ENCODE measurements around the gene MYO1B. TPM values are rescaled to one million over a fixed set of nuclear protein-coding genes. Genes with fewer than 3 reads are reported as not detected.

The MYO1B gene
- total RNA-seq, 2 donors from 2014 or later = 2.4 to 28.5 TPM

- H3K27ac Mint-ChIP-seq = no peak overlapping the region
- H3K4me3 Mint-ChIP-seq = no peak overlapping the region
- no peaks in the 10 kb centered on the region for H3K9me3 Mint-ChIP-seq
- H3K36me3 Mint-ChIP-seq (ENCODE audit: low read depth) = no peaks in the 10 kb centered on the region
- peaks cover 7% of the 10 kb centered on the region for H3K27me3 Mint-ChIP-seq
- peaks cover 4% of the 10 kb centered on the region for H3K4me1 Mint-ChIP-seq
- no peak for ATAC-seq (replicated peaks)
These were observed 157.9 kb downstream of the MYO1B start for GRCh38 chr2:191402966-191403565.

- no peak overlapping the region for H3K27ac Mint-ChIP-seq
- no peaks in the 10 kb centered on the region for H3K9me3 Mint-ChIP-seq
- H3K27me3 Mint-ChIP-seq = peaks cover 7% of the 10 kb centered on the region
- peaks cover 4% of the 10 kb centered on the region for H3K4me1 Mint-ChIP-seq
- no peaks in the 10 kb centered on the region for H3K36me3 Mint-ChIP-seq (ENCODE audit: low read depth)
- no peak for ATAC-seq (replicated peaks)
- H3K4me3 Mint-ChIP-seq = no peak overlapping the region
These were observed 159.4 kb downstream of the MYO1B start for GRCh38 chr2:191404568-191404991.

- H3K4me1 Mint-ChIP-seq = peaks cover 4% of the 10 kb centered on the region
- no peak for ATAC-seq (replicated peaks)
- H3K27ac Mint-ChIP-seq = no peak overlapping the region
- no peaks in the 10 kb centered on the region for H3K36me3 Mint-ChIP-seq (ENCODE audit: low read depth)
- no peaks in the 10 kb centered on the region for H3K9me3 Mint-ChIP-seq
- H3K27me3 Mint-ChIP-seq = peaks cover 7% of the 10 kb centered on the region
- H3K4me3 Mint-ChIP-seq = no peak overlapping the region
These were observed 160.3 kb downstream of the MYO1B start for GRCh38 chr2:191405546-191405945.

- no peak overlapping the region for H3K4me3 Mint-ChIP-seq
- no peak overlapping the region for H3K27ac Mint-ChIP-seq
- no peaks in the 10 kb centered on the region for H3K36me3 Mint-ChIP-seq (ENCODE audit: low read depth)
- no peaks in the 10 kb centered on the region for H3K4me1 Mint-ChIP-seq
- no peaks in the 10 kb centered on the region for H3K27me3 Mint-ChIP-seq
- no peaks in the 10 kb centered on the region for H3K9me3 Mint-ChIP-seq
- no peak for ATAC-seq (replicated peaks)
These were observed 165.6 kb downstream of the MYO1B start for GRCh38 chr2:191410646-191411436.

- H3K4me1 Mint-ChIP-seq = no peaks in the 10 kb centered on the region
- ATAC-seq (replicated peaks) = no peak
- H3K36me3 Mint-ChIP-seq (ENCODE audit: low read depth) = no peaks in the 10 kb centered on the region
- H3K27ac Mint-ChIP-seq = no peak overlapping the region
- H3K27me3 Mint-ChIP-seq = peaks cover 3% of the 10 kb centered on the region
- no peaks in the 10 kb centered on the region for H3K9me3 Mint-ChIP-seq
- no peak overlapping the region for H3K4me3 Mint-ChIP-seq
These were observed 166.3 kb downstream of the MYO1B start for GRCh38 chr2:191411472-191411871.

GRCh38 chr2:191412353-191412752 lies 167.1 kb downstream of the MYO1B start:
- ATAC-seq (replicated peaks) = no peak
- Mint-ChIP-seq H3K27me3 (peaks cover 8% of the 10 kb centered on the region), H3K4me1 (no peaks in the 10 kb centered on the region), H3K4me3 (no peak overlapping the region), H3K27ac (no peak overlapping the region), H3K36me3 (ENCODE audit: low read depth) (no peaks in the 10 kb centered on the region), H3K9me3 (no peaks in the 10 kb centered on the region)

GRCh38 chr2:191415101-191415500 lies 169.9 kb downstream of the MYO1B start:
- no peak overlapping the region for H3K4me3 Mint-ChIP-seq
- H3K36me3 Mint-ChIP-seq (ENCODE audit: low read depth) = no peaks in the 10 kb centered on the region
- no peaks in the 10 kb centered on the region for H3K9me3 Mint-ChIP-seq
- no peak overlapping the region for H3K27ac Mint-ChIP-seq
- peaks cover 8% of the 10 kb centered on the region for H3K27me3 Mint-ChIP-seq
- no peak for ATAC-seq (replicated peaks)
- H3K4me1 Mint-ChIP-seq = no peaks in the 10 kb centered on the region

- H3K36me3 Mint-ChIP-seq (ENCODE audit: low read depth) = no peaks in the 10 kb centered on the region
- H3K27ac Mint-ChIP-seq = no peak overlapping the region
- no peak overlapping the region for H3K4me3 Mint-ChIP-seq
- H3K9me3 Mint-ChIP-seq = no peaks in the 10 kb centered on the region
- no peak for ATAC-seq (replicated peaks)
- peaks cover 8% of the 10 kb centered on the region for H3K27me3 Mint-ChIP-seq
- no peaks in the 10 kb centered on the region for H3K4me1 Mint-ChIP-seq
These were observed 170.7 kb downstream of the MYO1B start for GRCh38 chr2:191415858-191416257.

- no peak overlapping the region for H3K4me3 Mint-ChIP-seq
- peaks cover 8% of the 10 kb centered on the region for H3K27me3 Mint-ChIP-seq
- no peaks in the 10 kb centered on the region for H3K9me3 Mint-ChIP-seq
- H3K4me1 Mint-ChIP-seq = no peaks in the 10 kb centered on the region
- H3K27ac Mint-ChIP-seq = no peak overlapping the region
- no peak for ATAC-seq (replicated peaks)
- H3K36me3 Mint-ChIP-seq (ENCODE audit: low read depth) = no peaks in the 10 kb centered on the region
These were observed 172.5 kb downstream of the MYO1B start for GRCh38 chr2:191417746-191418145.

- Mint-ChIP-seq H3K36me3 (ENCODE audit: low read depth) (no peaks in the 10 kb centered on the region), H3K27me3 (peaks cover 3% of the 10 kb centered on the region), H3K27ac (no peak overlapping the region), H3K4me1 (no peaks in the 10 kb centered on the region), H3K4me3 (no peak overlapping the region), H3K9me3 (no peaks in the 10 kb centered on the region)
- peak; percentile 75 for ATAC-seq (replicated peaks)
These were observed 176.7 kb downstream of the MYO1B start for GRCh38 chr2:191421950-191422349.

GRCh38 chr2:191427031-191427430 lies 181.8 kb downstream of the MYO1B start:
- no peak for ATAC-seq (replicated peaks)
- Mint-ChIP-seq H3K36me3 (ENCODE audit: low read depth) (no peaks in the 10 kb centered on the region), H3K4me3 (no peak overlapping the region), H3K4me1 (no peaks in the 10 kb centered on the region), H3K27me3 (no peaks in the 10 kb centered on the region), H3K9me3 (no peaks in the 10 kb centered on the region), H3K27ac (no peak overlapping the region)

GRCh38 chr2:191428141-191428540 lies 182.9 kb downstream of the MYO1B start:
- no peak overlapping the region for H3K27ac Mint-ChIP-seq
- no peaks in the 10 kb centered on the region for H3K4me1 Mint-ChIP-seq
- H3K27me3 Mint-ChIP-seq = no peaks in the 10 kb centered on the region
- no peak for ATAC-seq (replicated peaks)
- no peak overlapping the region for H3K4me3 Mint-ChIP-seq
- H3K9me3 Mint-ChIP-seq = no peaks in the 10 kb centered on the region
- H3K36me3 Mint-ChIP-seq (ENCODE audit: low read depth) = no peaks in the 10 kb centered on the region

- H3K4me1 Mint-ChIP-seq = no peaks in the 10 kb centered on the region
- H3K9me3 Mint-ChIP-seq = no peaks in the 10 kb centered on the region
- no peak overlapping the region for H3K27ac Mint-ChIP-seq
- ATAC-seq (replicated peaks) = no peak
- no peaks in the 10 kb centered on the region for H3K27me3 Mint-ChIP-seq
- H3K36me3 Mint-ChIP-seq (ENCODE audit: low read depth) = no peaks in the 10 kb centered on the region
- H3K4me3 Mint-ChIP-seq = no peak overlapping the region
These were observed 185.3 kb downstream of the MYO1B start for GRCh38 chr2:191430476-191430875.

- H3K36me3 Mint-ChIP-seq (ENCODE audit: low read depth) = no peaks in the 10 kb centered on the region
- H3K4me1 Mint-ChIP-seq = no peaks in the 10 kb centered on the region
- H3K27ac Mint-ChIP-seq = no peak overlapping the region
- no peak overlapping the region for H3K4me3 Mint-ChIP-seq
- H3K27me3 Mint-ChIP-seq = no peaks in the 10 kb centered on the region
- no peak for ATAC-seq (replicated peaks)
- H3K9me3 Mint-ChIP-seq = no peaks in the 10 kb centered on the region
These were observed 186.9 kb downstream of the MYO1B start for GRCh38 chr2:191432121-191432520.

GRCh38 chr2:191434072-191434471 lies 188.9 kb downstream of the MYO1B start:
- no peak overlapping the region for H3K4me3 Mint-ChIP-seq
- no peak overlapping the region for H3K27ac Mint-ChIP-seq
- no peaks in the 10 kb centered on the region for H3K9me3 Mint-ChIP-seq
- no peaks in the 10 kb centered on the region for H3K27me3 Mint-ChIP-seq
- H3K4me1 Mint-ChIP-seq = no peaks in the 10 kb centered on the region
- no peaks in the 10 kb centered on the region for H3K36me3 Mint-ChIP-seq (ENCODE audit: low read depth)
- ATAC-seq (replicated peaks) = no peak
